B cell (primary cell): Measurements from ENCODE around the gene TP53BP1.

Experiments
- CTCF ChIP-seq: fragments of 200-600 bp; IDR thresholded peaks from one replicate; pipeline ENCODE4 v1.8.0; 2022; ENCODE audit warnings: antibody characterized with exemption, mild to moderate bottlenecking
- EZH2 ChIP-seq: IDR thresholded peaks from 2 replicates; pipeline ENCODE4 v1.6.1; 2012; ENCODE audit warnings: borderline replicate concordance, low read depth, mild to moderate bottlenecking, moderate library complexity, low read length; ENCODE audit not compliant: insufficient read depth, poor library complexity, severe bottlenecking

GRCh38 chr15:43414196-43414595 lies 78.8 kb downstream of the TP53BP1 start:
- TF ChIP-seq CTCF (no peak), EZH2 (no peak)
